Tibial nerve (tissue), 4 donors: Measurements from ENCODE around the gene CFAP46. TPM values are rescaled to one million over a fixed set of nuclear protein-coding genes. Genes with fewer than 3 reads are reported as not detected.

Experiments used
- DNase-seq, 2 donors: peaks; one replicate each; pipeline ENCODE4 v3.0.0-alpha.2; 2019; ENCODE audit warnings: low spot score in 2 of 2
- H3K27ac ChIP-seq, 4 donors: fragments of 200-600 bp; sonication (generic) in 3 of 4; one replicate each; pipeline ENCODE4 v1.5.1; 2017 to 2019; ENCODE audit warnings: mild to moderate bottlenecking in 1 of 4
- H3K27me3 ChIP-seq, 2 donors: fragments of 200-600 bp; sonication (generic) in 1 of 2; one replicate each; pipeline versions ENCODE4 v1.5.1 to v1.6.0; 2017 to 2019
- H3K36me3 ChIP-seq, 3 donors: fragments of 200-600 bp; sonication (generic); one replicate each; pipeline ENCODE4 v1.5.1; 2018 to 2019
- H3K4me1 ChIP-seq, 4 donors: fragments of 200-600 bp; sonication (generic) in 3 of 4; one replicate each; pipeline ENCODE4 v1.5.1; 2017 to 2019
- H3K4me3 ChIP-seq, 4 donors: fragments of 200-600 bp; sonication (generic) in 3 of 4; one replicate each; pipeline ENCODE4 v1.5.1; 2017 to 2019; ENCODE audit warnings: mild to moderate bottlenecking in 1 of 4, moderate library complexity in 1 of 4
- H3K9me3 ChIP-seq, 4 donors: fragments of 200-600 bp; sonication (generic) in 3 of 4; one replicate each; pipeline ENCODE4 v1.5.1; 2017 to 2019
- CTCF ChIP-seq, 5 experiments: fragments of 200-600 bp in 3 of 5; fragments of 450-650 bp in 2 of 5; sonication (generic) in 3 of 5; IDR thresholded peaks; one replicate each; pipeline ENCODE4 v1.5.1; 2016 to 2019; ENCODE audit warnings: antibody characterized with exemption in 5 of 5, mild to moderate bottlenecking in 3 of 5, moderate library complexity in 2 of 5
- EP300 ChIP-seq, 2 donors: sonication (generic); formaldehyde crosslinking; IDR thresholded peaks; one replicate each; pipeline ENCODE4 v1.6.1; 2017; ENCODE audit warnings: antibody characterized with exemption in 2 of 2, mild to moderate bottlenecking in 1 of 2
- POLR2A ChIP-seq, 2 donors: fragments of 450-650 bp; IDR thresholded peaks; one replicate each; pipeline ENCODE4 v1.6.1; 2017; ENCODE audit warnings: antibody characterized with exemption in 2 of 2, mild to moderate bottlenecking in 2 of 2, moderate library complexity in 2 of 2
- WGBS, 2 donors: methylation state at CpG; one replicate each; pipeline ENCODE4 v1.1.5; 2018; 5-methylcytosine and 5-hydroxymethylcytosine counted together
- total RNA-seq, 4 donors: library from RNA; depleted of rRNA; stranded (reverse); fragments of >200 nt; gene quantifications; one replicate each; pipeline ENCODE4 v1.1.0, GENCODE V29; 2016

Gene CFAP46
- total RNA-seq, 4 donors from 2014 or later = 0.90 to 1.4 TPM; not detected in 2

- Histone ChIP-seq H3K27ac (no peak overlapping the region), H3K4me3 (no peak overlapping the region), H3K36me3 (no peaks in the 10 kb centered on the region), H3K27me3 (peaks cover 0 to 63% of the 10 kb centered on the region in 2 donors), H3K9me3 (no peaks in the 10 kb centered on the region), H3K4me1 (peaks cover 0 to 6% (median 4%) of the 10 kb centered on the region in 4 donors)
- DNase-seq = no peak
- WGBS, 2 donors = 59 to 63% methylated on average over 29 of the region's 29 CpGs
- TF ChIP-seq EP300 (IDR thresholded peaks at IDR 0.05) = no peak
Observed at GRCh38 chr10:132833421-132834111, 108.8 kb downstream of the CFAP46 start.

- no peaks in the 10 kb centered on the region for H3K9me3 ChIP-seq
- peaks cover 0 to 63% of the 10 kb centered on the region in 2 donors for H3K27me3 ChIP-seq
- H3K27ac ChIP-seq = no peak overlapping the region
- peaks cover 0 to 6% (median 4%) of the 10 kb centered on the region in 4 donors for H3K4me1 ChIP-seq
- H3K4me3 ChIP-seq = no peak overlapping the region
- WGBS, 2 donors = 48 to 52% methylated on average over 30 of the region's 30 CpGs
- DNase-seq = no peak
- TF ChIP-seq POLR2A (IDR thresholded peaks at IDR 0.05) (no peak), CTCF (IDR thresholded peaks at IDR 0.05) (no peak)
- H3K36me3 ChIP-seq = no peaks in the 10 kb centered on the region
Observed at GRCh38 chr10:132832186-132832969, 110.0 kb downstream of the CFAP46 start.

- Histone ChIP-seq H3K36me3 (no peaks in the 10 kb centered on the region), H3K9me3 (no peaks in the 10 kb centered on the region), H3K27ac (no peak overlapping the region), H3K4me3 (no peak overlapping the region), H3K27me3 (peaks cover 0 to 40% of the 10 kb centered on the region in 2 donors), H3K4me1 (no peaks in the 10 kb centered on the region)
- TF ChIP-seq CTCF (IDR thresholded peaks at IDR 0.05) (no peak), EP300 (IDR thresholded peaks at IDR 0.05) (no peak), POLR2A (IDR thresholded peaks at IDR 0.05) (no peak)
- no peak for DNase-seq
- 67 to 68% methylated on average over 8 of the region's 8 CpGs for WGBS, 2 donors
Observed at GRCh38 chr10:132829403-132829802, 113.0 kb downstream of the CFAP46 start.

- TF ChIP-seq EP300 (IDR thresholded peaks at IDR 0.05) = no peak
- TF ChIP-seq POLR2A (IDR thresholded peaks at IDR 0.05) = no peak
- TF ChIP-seq CTCF (IDR thresholded peaks at IDR 0.05) = no peak
- Histone ChIP-seq H3K36me3 (no peaks in the 10 kb centered on the region), H3K9me3 (no peaks in the 10 kb centered on the region), H3K4me3 (no peak overlapping the region), H3K27ac (no peak overlapping the region), H3K27me3 (peaks cover 0 to 34% of the 10 kb centered on the region in 2 donors), H3K4me1 (no peaks in the 10 kb centered on the region)
- no peak for DNase-seq
- WGBS, 2 donors = 87 to 88% methylated on average over 20 of the region's 20 CpGs
Observed at GRCh38 chr10:132828681-132829080, 113.7 kb downstream of the CFAP46 start.

GRCh38 chr10:132827861-132828539 lies 114.4 kb downstream of the CFAP46 start:
- Histone ChIP-seq H3K27ac (no peak overlapping the region), H3K4me3 (no peak overlapping the region), H3K36me3 (no peaks in the 10 kb centered on the region), H3K4me1 (no peaks in the 10 kb centered on the region), H3K9me3 (no peaks in the 10 kb centered on the region), H3K27me3 (peaks cover 0 to 27% of the 10 kb centered on the region in 2 donors)
- TF ChIP-seq CTCF (IDR thresholded peaks at IDR 0.05) = no peak
- 91 to 92% methylated on average over 29 of the region's 29 CpGs for WGBS, 2 donors
- no peak for DNase-seq
